ENCODE results near the gene SUZ12. TPM values are rescaled to one million over a fixed set of nuclear protein-coding genes. Genes with fewer than 3 reads are reported as not detected.

SUZ12 gene
- total and polyA plus RNA-seq, 9 of the 15 experiments (the other 6 are each of a cell fraction or from before 2014, with no cell fraction given) = 19.5 to 64.3 (median 47.2) TPM

GRCh38 chr17:31997005-31997404 is 60.2 kb downstream of the SUZ12 start:
- TF ChIP-seq ZBTB2 (IDR thresholded peaks at IDR 0.05) = no peak
- no peak for TF ChIP-seq TEAD4 (IDR thresholded peaks at IDR 0.05; ENCODE audit: low read length)
- no peak for TF ChIP-seq TEAD4 (CRISPR knock-in tag; IDR thresholded peaks at IDR 0.05; ENCODE audit: borderline replicate concordance)
- no peak for TF ChIP-seq SETDB1 (IDR thresholded peaks at IDR 0.05; ENCODE audit: low read length)
- TF ChIP-seq ILK (tag; IDR thresholded peaks at IDR 0.05; ENCODE audit: borderline replicate concordance, low read depth) = no peak
- no peak for TF ChIP-seq ATF1 (CRISPR knock-in tag; IDR thresholded peaks at IDR 0.05)
- TF ChIP-seq ATF1 (tag; IDR thresholded peaks at IDR 0.05) = no peak
- Histone ChIP-seq H3K9me3 (replicated peaks; ENCODE audit: control insufficient read depth, insufficient read depth, low read depth, low read length) (no peaks in the 10 kb centered on the region), H3K27ac (ENCODE audit: extremely low read depth, low read depth, low read length) (no peak overlapping the region), H2AFZ (ENCODE audit: low read depth, low read length) (no peak overlapping the region), H3K36me3 (ENCODE audit: control insufficient read depth, insufficient read depth, low read length) (peaks cover 91% of the 10 kb centered on the region), H3K79me2 (ENCODE audit: control insufficient read depth, insufficient read depth, low read length) (no peaks in the 10 kb centered on the region), H3K4me3 (no peak overlapping the region), H3K4me1 (replicated peaks in 1 of 2; ENCODE audit: control insufficient read depth in 2 of 2, insufficient read depth in 2 of 2, low read length in 2 of 2) (no peaks in the 10 kb centered on the region), H4K20me1 (replicated peaks; ENCODE audit: control insufficient read depth, insufficient read depth, low read length) (no peaks in the 10 kb centered on the region), H3K27me3 (ENCODE audit: control insufficient read depth in 2 of 2, insufficient read depth in 2 of 2, low read length in 2 of 2) (no peaks in the 10 kb centered on the region), H3K9ac (ENCODE audit: insufficient read depth in 1 of 2, low read depth in 2 of 2, low read length in 2 of 2) (no peak overlapping the region), H3K4me2 (ENCODE audit: insufficient read depth, low read length) (no peak overlapping the region), H3K9me1 (ENCODE audit: control insufficient read depth, insufficient read depth, low read length) (no peaks in the 10 kb centered on the region)
- ATAC-seq (no peak), FAIRE-seq (no peak), DNase-seq (ENCODE audit: extremely low read depth in 1 of 4, low spot score in 3 of 4) (no peak)
- intact Hi-C loops (cut with micrococcal nuclease) = no loop called here
- CTCF ChIA-PET (ENCODE audit: low intra/inter-chr PET ratio) = no interaction called here
- no TSS peak for BruUV-seq (replicated peaks)
- in situ Hi-C loops (cut with MboI) = no loop called here
- 90% methylated on average over 6 of the region's 6 CpGs for WGBS (ENCODE audit: insufficient coverage, low coverage, missing lambda C conversion rate)
- POLR2A ChIA-PET = interaction anchor here (1.4 to 2.6 kb wide), 2 partner anchors 10 kb away, joined by 6 to 11 read pairs; partner anchors contain the start of gene LRRC37B

All from K562 (cell line).